Ascending aorta (tissue), 2 donors: Measurements from ENCODE around the gene GSAP. TPM values are rescaled to one million over a fixed set of nuclear protein-coding genes. Genes with fewer than 3 reads are reported as not detected.

ENCODE experiments used
- DNase-seq, 2 donors: peaks; one replicate each; pipeline ENCODE4 v3.0.0-alpha.2; 2019; ENCODE audit warnings: low spot score in 2 of 2
- H3K27ac ChIP-seq, 2 donors: fragments of 200-600 bp; sonication (generic); one replicate each; pipeline ENCODE4 v1.5.1; 2016 to 2017; ENCODE audit warnings: mild to moderate bottlenecking in 1 of 2
- H3K27me3 ChIP-seq: fragments of 200-600 bp; sonication (generic); one replicate; pipeline ENCODE4 v1.5.1; 2017
- H3K36me3 ChIP-seq, 2 donors: fragments of 200-600 bp; sonication (generic); one replicate each; pipeline ENCODE4 v1.5.1; 2016
- H3K4me1 ChIP-seq, 2 donors: fragments of 200-600 bp; sonication (generic); one replicate each; pipeline ENCODE4 v1.5.1; 2016 to 2017; ENCODE audit warnings: mild to moderate bottlenecking in 1 of 2
- H3K4me3 ChIP-seq, 2 donors: fragments of 200-600 bp; sonication (generic); one replicate each; pipeline ENCODE4 v1.5.1; 2016 to 2017; ENCODE audit warnings: mild to moderate bottlenecking in 1 of 2
- H3K9me3 ChIP-seq, 2 donors: fragments of 200-600 bp; sonication (generic); one replicate each; pipeline ENCODE4 v1.5.1; 2016
- CTCF ChIP-seq, 3 experiments: fragments of 200-600 bp in 2 of 3; fragments of 450-650 bp in 1 of 3; sonication (generic) in 2 of 3; IDR thresholded peaks; one replicate each; pipeline ENCODE4 v1.5.1; 2016 to 2019; ENCODE audit warnings: antibody characterized with exemption in 3 of 3, mild to moderate bottlenecking in 1 of 3, moderate library complexity in 1 of 3
- intact Hi-C: fragments of 100-400 bp; cut with DNase I; formaldehyde crosslinking; loops from one replicate; pipeline ENCODE4 v1.15.1; 2023
- total RNA-seq: library from RNA; depleted of rRNA; stranded (reverse); fragments of >200 nt; gene quantifications from one replicate; pipeline ENCODE4 v1.1.0, GENCODE V29; 2016

GSAP gene
- total RNA-seq, 1 donor from 2014 or later: 10.9 TPM

GRCh38 chr7:77413861-77414424 lies 2.2 kb downstream of the GSAP start:
- Histone ChIP-seq H3K4me3 (no peak overlapping the region), H3K27ac (no peak overlapping the region), H3K9me3 (no peaks in the 10 kb centered on the region), H3K36me3 (no peaks in the 10 kb centered on the region), H3K4me1 (peaks cover 0 to 2% of the 10 kb centered on the region in 2 donors), H3K27me3 (no peaks in the 10 kb centered on the region)
- no peak for TF ChIP-seq CTCF (IDR thresholded peaks at IDR 0.05)
- DNase-seq: no peak
- intact Hi-C loops: no loop called here

- Histone ChIP-seq H3K36me3 (no peaks in the 10 kb centered on the region), H3K27me3 (no peaks in the 10 kb centered on the region), H3K4me3 (no peak overlapping the region), H3K9me3 (no peaks in the 10 kb centered on the region), H3K27ac (no peak overlapping the region), H3K4me1 (peaks cover 0 to 2% of the 10 kb centered on the region in 2 donors)
- DNase-seq: no peak
- TF ChIP-seq CTCF (IDR thresholded peaks at IDR 0.05): no peak
- intact Hi-C loops: no loop called here
These were observed 3.0 kb downstream of the GSAP start for GRCh38 chr7:77413128-77413527.

- Histone ChIP-seq H3K4me1 (no peaks in the 10 kb centered on the region), H3K9me3 (no peaks in the 10 kb centered on the region), H3K36me3 (no peaks in the 10 kb centered on the region), H3K27ac (no peak overlapping the region), H3K4me3 (no peak overlapping the region), H3K27me3 (no peaks in the 10 kb centered on the region)
- intact Hi-C loops: no loop called here
- TF ChIP-seq CTCF (IDR thresholded peaks at IDR 0.05): no peak
- DNase-seq: no peak
These were observed 6.2 kb downstream of the GSAP start for GRCh38 chr7:77409739-77410547.

- Histone ChIP-seq H3K4me1 (no peaks in the 10 kb centered on the region), H3K9me3 (no peaks in the 10 kb centered on the region), H3K27ac (no peak overlapping the region), H3K4me3 (no peak overlapping the region), H3K27me3 (no peaks in the 10 kb centered on the region), H3K36me3 (no peaks in the 10 kb centered on the region)
- intact Hi-C loops: no loop called here
- DNase-seq: no peak
- TF ChIP-seq CTCF (IDR thresholded peaks at IDR 0.05): no peak
These were observed 7.0 kb downstream of the GSAP start for GRCh38 chr7:77409005-77409738.

- H3K27ac ChIP-seq: no peak overlapping the region
- no peaks in the 10 kb centered on the region for H3K27me3 ChIP-seq
- no peaks in the 10 kb centered on the region for H3K4me1 ChIP-seq
- DNase-seq: no peak
- TF ChIP-seq CTCF (IDR thresholded peaks at IDR 0.05): no peak
- intact Hi-C loops: no loop called here
- H3K9me3 ChIP-seq: no peaks in the 10 kb centered on the region
- H3K36me3 ChIP-seq: no peaks in the 10 kb centered on the region
- no peak overlapping the region for H3K4me3 ChIP-seq
These were observed 8.2 kb downstream of the GSAP start for GRCh38 chr7:77407906-77408305.
